Ovary (tissue), 9 donors: ENCODE results near the gene APLN. TPM values are rescaled to one million over a fixed set of nuclear protein-coding genes. Genes with fewer than 3 reads are reported as not detected.

Source experiments
- DNase-seq, 5 donors: peaks; one replicate each; pipeline ENCODE4 v3.0.0-alpha.2; 2019 to 2020
- H3K27ac ChIP-seq, 2 donors: fragments of 200-600 bp; one replicate each; pipeline versions ENCODE4 v1.5.1 to v1.8.0; 2019 to 2022
- H3K27me3 ChIP-seq: fragments of 200-600 bp; one replicate; pipeline ENCODE4 v1.8.0; 2022
- H3K36me3 ChIP-seq: fragments of 200-600 bp; sonication (generic); one replicate; pipeline ENCODE4 v1.5.1; 2019
- H3K4me1 ChIP-seq: one replicate; pipeline ENCODE4 v1.8.1; 2013; ENCODE audit warnings: mild to moderate bottlenecking, moderate library complexity; ENCODE audit not compliant: insufficient read depth
- H3K4me3 ChIP-seq: fragments of 200-600 bp; sonication (generic); one replicate; pipeline ENCODE4 v1.5.1; 2017
- H3K9me3 ChIP-seq, 2 donors: fragments of 200-600 bp in 1 of 2; sonication (generic) in 1 of 2; one replicate each; pipeline versions ENCODE4 v1.5.1 to v1.8.1; 2013 to 2019; ENCODE audit warnings: mild to moderate bottlenecking in 1 of 2, moderate library complexity in 1 of 2
- CTCF ChIP-seq, 3 donors: fragments of 450-650 bp in 2 of 3; fragments of 200-600 bp in 1 of 3; IDR thresholded peaks; one replicate each; pipeline versions ENCODE4 v1.5.1 to v1.8.0; 2016 to 2022; ENCODE audit warnings: antibody characterized with exemption in 3 of 3, mild to moderate bottlenecking in 1 of 3
- EP300 ChIP-seq: sonication (generic); formaldehyde crosslinking; IDR thresholded peaks from one replicate; pipeline ENCODE4 v1.6.1; 2017; ENCODE audit warnings: antibody characterized with exemption
- POLR2A ChIP-seq: fragments of 450-650 bp; IDR thresholded peaks from one replicate; pipeline ENCODE4 v1.6.1; 2017; ENCODE audit warnings: antibody characterized with exemption, mild to moderate bottlenecking, moderate library complexity
- WGBS, 3 donors: extraction: QIAGEN DNeasy Blood & Tissue Kit in 1 of 3; methylation state at CpG; one replicate each; pipeline versions ENCODE4 v1.1.5 to v1.1.7; 2013 to 2017; 5-methylcytosine and 5-hydroxymethylcytosine counted together
- intact Hi-C, 4 donors: fragments of 100-400 bp; cut with DNase I; formaldehyde crosslinking; loops; one replicate each; pipeline versions ENCODE4 v1.11.0 to v1.15.1; 2022 to 2023
- polyA plus RNA-seq, 2 donors: library from polyadenylated mRNA; stranded (reverse); fragments of 200-250 nt in 1 of 2; fragments of 350-450 nt in 1 of 2; fragmentation: Illumina TruSeq in 1 of 2; extraction: RNeasy Lipid Tissue Mini Kit (QIAGEN cat#74804) in 1 of 2; gene quantifications; one replicate each; pipeline ENCODE4 v1.2.3, GENCODE V29; 2013 to 2014
- total RNA-seq, 7 donors: library from RNA; depleted of rRNA in 2 of 7; stranded (reverse); fragments of >200 nt in 2 of 7; fragmentation: NEBNext Ultra II Directional in 3 of 7; extraction: Animal tissue kit (Norgen Biotek cat#: 25700) in 3 of 7; gene quantifications; one replicate each; pipeline versions ENCODE4 v1.1.0 to v1.2.4, GENCODE V29; 2016 to 2023
- donor health status: DM: no; HTN: no; CAD: no; lungs with moderate emphysema.
- donor health status: DM: no; HTN: no; CAD: no.
- donor health status: Bipolar disorder and iron deficiency.
- donor health status: DM: yes; HTN: yes; CAD: no.
- donor health status: DM: no; HTN: no; CAD: no.
- donor health status: DM: yes; HTN: yes; CAD: no.

The APLN gene
- total and polyA plus RNA-seq, 9 donors = 0.72 to 14.5 (median 3.4) TPM

- WGBS, 3 donors = 70 to 89% (median 74%) methylated on average over 5 of the region's 5 CpGs
- TF ChIP-seq CTCF (IDR thresholded peaks at IDR 0.05) (no peak), POLR2A (no peak), EP300 (no peak)
- Histone ChIP-seq H3K4me3 (no peak overlapping the region), H3K27me3 (no peaks in the 10 kb centered on the region), H3K27ac (no peak overlapping the region), H3K4me1 (no peaks in the 10 kb centered on the region), H3K36me3 (no peaks in the 10 kb centered on the region), H3K9me3 (no peaks in the 10 kb centered on the region)
- no peak for DNase-seq
- intact Hi-C loops = no loop called here
Observed at GRCh38 chrX:129614481-129615255, 40.1 kb downstream of the APLN start.

- Histone ChIP-seq H3K9me3 (no peaks in the 10 kb centered on the region), H3K27ac (no peak overlapping the region), H3K4me1 (no peaks in the 10 kb centered on the region), H3K27me3 (no peaks in the 10 kb centered on the region), H3K36me3 (no peaks in the 10 kb centered on the region), H3K4me3 (no peak overlapping the region)
- DNase-seq = no peak
- TF ChIP-seq CTCF (IDR thresholded peaks at IDR 0.05) (no peak), POLR2A (no peak), EP300 (no peak)
- intact Hi-C loops = no loop called here
Observed at GRCh38 chrX:129613596-129613995, 41.2 kb downstream of the APLN start.

- Histone ChIP-seq H3K9me3 (no peaks in the 10 kb centered on the region), H3K4me3 (no peak overlapping the region), H3K27ac (no peak overlapping the region), H3K4me1 (no peaks in the 10 kb centered on the region), H3K36me3 (no peaks in the 10 kb centered on the region), H3K27me3 (no peaks in the 10 kb centered on the region)
- TF ChIP-seq EP300 (no peak), POLR2A (no peak), CTCF (IDR thresholded peaks at IDR 0.05) (no peak)
- intact Hi-C loops = no loop called here
- no peak for DNase-seq
- 76 to 84% (median 80%) methylated on average over 2 of the region's 2 CpGs for WGBS, 3 donors
Observed at GRCh38 chrX:129612396-129612795, 42.4 kb downstream of the APLN start.

GRCh38 chrX:129609395-129609794 is 45.4 kb downstream of the APLN start:
- no peaks in the 10 kb centered on the region for H3K9me3 ChIP-seq
- H3K27me3 ChIP-seq = no peaks in the 10 kb centered on the region
- H3K27ac ChIP-seq = no peak overlapping the region
- TF ChIP-seq CTCF (IDR thresholded peaks at IDR 0.05) = no peak
- TF ChIP-seq POLR2A = no peak
- no peak for TF ChIP-seq EP300
- intact Hi-C loops = loop anchor here in 2 of 4 donors (5.0 kb wide), 1 partner anchor 448 kb away; no protein-coding TSS in a partner anchor
- WGBS, 3 donors = 50 to 66% (median 66%) methylated on average over 1 of the region's 1 CpG
- H3K36me3 ChIP-seq = no peaks in the 10 kb centered on the region
- no peak overlapping the region for H3K4me3 ChIP-seq
- no peak for DNase-seq
- H3K4me1 ChIP-seq = peaks cover 2% of the 10 kb centered on the region
